ENCODE results near the gene TRIO.
"Not testable (repeated sequence)": the region's sequence is repeated elsewhere in the genome, so short reads cannot be mapped to it uniquely, and the experiment has no call there.

TRIO gene

DNA sequence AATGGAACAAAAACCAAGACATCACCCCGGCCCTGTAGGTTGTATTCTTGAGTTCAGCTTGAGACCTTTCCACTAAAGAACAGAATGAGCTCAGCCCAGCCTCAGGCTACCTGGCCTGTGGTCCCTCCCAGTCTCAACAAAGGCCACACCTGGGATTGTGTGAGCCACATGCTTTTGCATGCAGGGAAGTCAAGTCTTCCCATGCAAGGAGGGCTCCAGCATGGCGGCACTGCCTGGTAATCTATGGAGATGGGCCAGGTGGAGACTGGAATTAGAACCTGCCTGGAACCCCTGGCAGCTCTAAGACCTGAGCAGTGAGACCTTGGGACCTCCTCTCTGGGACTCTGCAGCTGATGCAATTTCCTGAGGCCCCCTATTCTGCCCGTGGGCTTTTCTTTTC is 389.0 kb downstream of the TRIO start:
- DNase-seq: no peak

- no peak for DNase-seq
Measured at GRCh38 chr5:14534773-14535172, 391.6 kb downstream of the TRIO start.

DNA sequence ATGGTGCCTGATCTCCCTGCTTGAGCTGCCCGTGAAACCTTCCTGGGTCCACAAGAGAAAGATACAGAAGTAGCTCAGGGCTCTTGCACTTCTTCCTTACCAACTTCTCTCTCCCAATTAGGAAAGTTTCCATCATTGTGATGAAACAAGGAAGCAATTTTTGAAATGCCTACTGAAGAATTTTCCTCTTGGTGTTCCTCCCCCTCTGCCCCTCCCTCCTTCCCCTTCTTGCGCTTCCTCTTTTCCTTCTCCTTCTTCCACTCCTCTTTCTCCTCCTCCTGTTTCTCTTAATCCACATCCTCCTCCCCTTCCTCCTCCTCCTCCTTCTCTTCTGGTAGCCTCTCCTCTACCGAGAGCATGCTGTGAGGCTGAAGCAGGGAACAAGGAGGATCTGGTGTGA is 402.2 kb downstream of the TRIO start:
- no peak for DNase-seq

- DNase-seq: no peak
Measured at GRCh38 chr5:14545862-14546261, 402.7 kb downstream of the TRIO start.

DNA sequence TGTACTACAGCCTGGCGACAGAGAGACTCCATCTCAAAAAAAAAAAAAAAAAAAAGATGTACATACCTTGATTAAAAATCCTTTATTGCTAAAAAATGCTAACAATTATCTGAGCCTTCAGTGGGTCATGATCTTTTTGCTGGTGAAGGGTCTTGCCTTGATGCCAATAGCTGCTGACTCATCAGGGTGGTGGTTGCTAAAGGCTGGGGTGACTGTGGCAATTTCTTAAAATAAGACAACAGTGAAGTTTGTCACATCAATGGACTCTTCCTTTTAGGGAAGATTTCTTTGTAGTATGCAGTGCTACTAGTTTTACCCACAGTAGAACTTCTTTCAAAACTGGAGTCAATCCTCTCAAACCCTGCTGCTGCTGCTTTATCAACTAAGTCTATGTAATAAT is 404.5 kb downstream of the TRIO start:
- no peak for DNase-seq

- no peak for DNase-seq
Measured at GRCh38 chr5:14551211-14551610, 408.1 kb downstream of the TRIO start.

- no peak for DNase-seq
Measured at GRCh38 chr5:14552017-14552416, 408.9 kb downstream of the TRIO start.

- DNase-seq: not testable (repeated sequence)
Measured at GRCh38 chr5:14554288-14554687, 411.1 kb downstream of the TRIO start.

GRCh38 chr5:14556015-14556414 is 412.9 kb downstream of the TRIO start:
- no peak for DNase-seq

DNA sequence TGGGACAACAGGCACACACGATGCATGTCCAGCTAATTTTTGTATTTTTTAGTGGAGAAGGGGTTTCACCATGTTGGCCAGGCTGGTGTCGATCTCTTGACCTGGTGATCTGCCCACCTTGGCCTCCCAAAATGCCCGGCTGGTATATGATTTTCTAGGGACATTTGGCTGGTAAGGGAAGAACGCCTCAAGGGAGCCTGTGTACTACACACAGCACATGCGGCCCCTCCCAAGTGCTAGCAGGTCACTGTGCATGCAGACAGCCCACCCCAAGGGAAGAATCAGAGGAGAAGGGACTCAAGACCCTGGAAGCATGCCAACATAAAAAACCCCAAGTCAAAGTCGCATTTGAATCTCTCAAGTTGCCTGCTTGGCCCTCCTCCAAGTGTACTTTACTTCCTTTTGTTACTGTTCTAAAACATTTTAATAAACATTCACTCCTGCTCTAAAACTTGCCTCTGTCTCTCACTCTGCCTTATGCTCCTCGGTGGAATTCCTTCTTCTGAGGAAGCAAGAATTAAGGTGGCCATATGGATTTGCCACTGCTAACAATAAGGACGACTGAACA is 414.1 kb downstream of the TRIO start:
- DNase-seq: peak; percentile 7

DNA sequence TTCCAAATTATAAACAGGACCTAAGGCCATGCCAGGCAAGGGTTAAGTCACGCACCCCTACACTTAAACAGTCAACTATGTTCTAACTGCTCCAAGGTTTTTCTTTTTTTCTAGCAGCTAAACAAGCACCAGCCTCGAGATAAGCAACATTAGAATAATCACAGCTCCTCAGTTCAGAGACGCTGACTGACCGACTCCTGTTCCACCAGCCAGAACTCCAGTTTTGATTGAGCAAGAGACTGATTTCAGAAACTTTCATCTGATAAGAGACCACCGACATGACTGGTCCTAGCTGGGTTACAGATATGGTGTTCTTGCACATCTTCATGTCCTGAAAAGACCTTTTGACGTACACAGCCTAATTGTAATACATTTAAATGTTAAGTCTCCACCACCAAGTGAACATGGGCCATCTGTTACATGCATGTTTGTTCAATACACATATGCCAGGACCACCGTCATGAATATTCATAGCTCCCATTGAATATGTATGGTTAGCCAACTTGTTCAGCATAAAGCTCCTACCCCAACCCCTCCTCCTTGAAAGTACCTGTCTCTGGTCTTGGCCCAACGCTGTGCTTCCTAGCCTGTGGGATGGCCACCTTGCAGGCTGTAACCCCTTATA is 414.8 kb downstream of the TRIO start:
- no peak for DNase-seq

All from NCI-H1105 (cell line).